Ectodermal cell (in vitro differentiated cells): ENCODE data around the gene ZCCHC14.

Experiments
- H3K27ac ChIP-seq: 2 replicates; pipeline ENCODE4 v1.7.0; 2013; ENCODE audit warnings: mild to moderate bottlenecking, low read depth, low read length; ENCODE audit not compliant: insufficient read depth, poor library complexity, severe bottlenecking
- H3K27me3 ChIP-seq: 2 replicates; pipeline ENCODE4 v1.7.0; 2013; ENCODE audit warnings: mild to moderate bottlenecking, low read length; ENCODE audit not compliant: insufficient read depth, control insufficient read depth, poor library complexity, severe bottlenecking
- H3K36me3 ChIP-seq: one replicate; pipeline ENCODE4 v1.7.0; 2013; ENCODE audit warnings: low read length; ENCODE audit not compliant: control insufficient read depth, insufficient read depth
- H3K4me1 ChIP-seq: one replicate; pipeline ENCODE4 v1.7.0; 2013; ENCODE audit warnings: low read length; ENCODE audit not compliant: control insufficient read depth, insufficient read depth
- H3K4me3 ChIP-seq: 2 replicates; pipeline ENCODE4 v1.7.0; 2013; ENCODE audit warnings: low read depth, low read length, control low read depth; ENCODE audit not compliant: insufficient read depth
- H3K9me3 ChIP-seq: 2 replicates; pipeline ENCODE4 v1.7.0; 2013; ENCODE audit warnings: mild to moderate bottlenecking, low read length, moderate library complexity; ENCODE audit not compliant: control insufficient read depth
- WGBS, 2 experiments: methylation state at CpG; one replicate each; pipeline ENCODE4 v1.1.7; 2013; ENCODE audit warnings: missing lambda C conversion rate in 2 of 2; 5-methylcytosine and 5-hydroxymethylcytosine counted together

ZCCHC14 gene

GRCh38 chr16:87465879-87466278, 26.9 kb downstream of the ZCCHC14 start:
- Histone ChIP-seq H3K36me3 (no peaks in the 10 kb centered on the region), H3K27ac (no peak overlapping the region), H3K27me3 (no peaks in the 10 kb centered on the region), H3K9me3 (no peaks in the 10 kb centered on the region), H3K4me1 (peaks cover 14% of the 10 kb centered on the region), H3K4me3 (no peak overlapping the region)
- 73 to 78% methylated on average over 15 of the region's 15 CpGs for WGBS, 2 experiments

DNA sequence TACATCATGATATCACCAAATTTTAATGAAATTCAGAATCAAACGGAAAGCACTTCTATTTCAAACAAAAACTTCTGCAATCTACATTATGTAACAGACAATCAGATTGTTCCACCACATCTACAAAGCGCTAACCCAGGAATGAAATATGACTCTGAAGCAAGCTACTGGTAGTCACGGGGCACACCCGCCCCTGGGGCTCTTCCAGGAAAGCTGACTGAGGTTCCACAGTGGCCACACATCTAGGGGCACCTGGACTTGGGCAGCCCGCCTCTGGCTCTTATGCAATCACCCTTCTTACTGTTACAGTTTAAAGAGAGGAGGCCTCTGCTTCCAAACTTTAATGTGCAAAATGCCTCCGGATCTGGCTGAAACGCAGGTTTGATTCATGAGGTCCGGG, 27.5 kb downstream of the ZCCHC14 start:
- H3K36me3 ChIP-seq: no peaks in the 10 kb centered on the region
- H3K4me3 ChIP-seq: no peak overlapping the region
- no peaks in the 10 kb centered on the region for H3K27me3 ChIP-seq
- H3K4me1 ChIP-seq: peaks cover 14% of the 10 kb centered on the region
- no peak overlapping the region for H3K27ac ChIP-seq
- WGBS, 2 experiments: 87 to 90% methylated on average over 8 of the region's 8 CpGs
- no peaks in the 10 kb centered on the region for H3K9me3 ChIP-seq

- WGBS, 2 experiments: 90 to 91% methylated on average over 13 of the region's 13 CpGs
- H3K4me1 ChIP-seq: peaks cover 14% of the 10 kb centered on the region
- H3K9me3 ChIP-seq: no peaks in the 10 kb centered on the region
- no peak overlapping the region for H3K27ac ChIP-seq
- H3K36me3 ChIP-seq: no peaks in the 10 kb centered on the region
- no peak overlapping the region for H3K4me3 ChIP-seq
- no peaks in the 10 kb centered on the region for H3K27me3 ChIP-seq
Measured at GRCh38 chr16:87464691-87465300, 28.0 kb downstream of the ZCCHC14 start.

GRCh38 chr16:87463722-87464690, 28.8 kb downstream of the ZCCHC14 start:
- H3K4me3 ChIP-seq: no peak overlapping the region
- no peaks in the 10 kb centered on the region for H3K9me3 ChIP-seq
- H3K4me1 ChIP-seq: peaks cover 14% of the 10 kb centered on the region
- WGBS, 2 experiments: 91 to 93% methylated on average over 22 of the region's 22 CpGs
- peaks cover 1% of the 10 kb centered on the region for H3K36me3 ChIP-seq
- no peak overlapping the region for H3K27ac ChIP-seq
- H3K27me3 ChIP-seq: no peaks in the 10 kb centered on the region

DNA sequence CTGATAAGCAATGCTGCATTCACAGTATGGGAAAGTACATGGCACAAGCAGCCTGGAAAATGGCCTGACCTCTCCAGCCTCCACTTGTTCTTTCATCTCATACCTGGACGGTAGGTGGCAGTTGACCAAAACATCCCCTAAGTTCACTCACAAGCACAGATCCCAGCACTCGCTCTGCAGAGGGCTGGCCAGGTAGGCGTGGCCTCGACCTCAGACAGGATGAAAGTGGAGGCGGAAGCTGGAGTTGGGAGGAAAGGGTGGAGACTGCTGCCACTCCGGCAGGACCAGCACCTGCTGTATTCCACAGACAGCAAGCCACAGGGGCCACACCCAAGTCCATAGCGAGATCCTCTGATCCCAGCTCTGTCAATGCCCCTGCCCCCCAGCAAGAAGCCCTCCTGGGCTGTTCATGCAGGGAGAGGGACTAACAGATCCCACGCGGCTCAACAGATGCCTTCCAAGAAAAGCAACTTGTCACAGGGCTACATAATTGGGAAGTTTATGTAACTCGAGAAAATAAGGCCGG, 31.3 kb downstream of the ZCCHC14 start:
- Histone ChIP-seq H3K27ac (no peak overlapping the region), H3K4me1 (peaks cover 14% of the 10 kb centered on the region)

GRCh38 chr16:87460936-87461335, 31.9 kb downstream of the ZCCHC14 start:
- Histone ChIP-seq H3K27ac (no peak overlapping the region), H3K4me1 (peaks cover 12% of the 10 kb centered on the region), H3K27me3 (no peaks in the 10 kb centered on the region), H3K9me3 (no peaks in the 10 kb centered on the region), H3K4me3 (no peak overlapping the region), H3K36me3 (peaks cover 13% of the 10 kb centered on the region)
- WGBS, 2 experiments: 95 to 97% methylated on average over 8 of the region's 10 CpGs

More for the DNA sequence above, 31.3 kb downstream of the ZCCHC14 start:
- H3K9me3 ChIP-seq: no peaks in the 10 kb centered on the region
- 26 to 27% methylated on average over 11 of the region's 11 CpGs for WGBS, 2 experiments
- H3K4me3 ChIP-seq: no peak overlapping the region
- no peaks in the 10 kb centered on the region for H3K27me3 ChIP-seq
- H3K36me3 ChIP-seq: peaks cover 13% of the 10 kb centered on the region

GRCh38 chr16:87459833-87460232, 33.0 kb downstream of the ZCCHC14 start:
- 96 to 97% methylated on average over 8 of the region's 9 CpGs for WGBS, 2 experiments
- Histone ChIP-seq H3K9me3 (no peaks in the 10 kb centered on the region), H3K27ac (no peak overlapping the region), H3K4me3 (no peak overlapping the region), H3K27me3 (no peaks in the 10 kb centered on the region), H3K4me1 (peaks cover under 1% of the 10 kb centered on the region), H3K36me3 (peaks cover 13% of the 10 kb centered on the region)

DNA sequence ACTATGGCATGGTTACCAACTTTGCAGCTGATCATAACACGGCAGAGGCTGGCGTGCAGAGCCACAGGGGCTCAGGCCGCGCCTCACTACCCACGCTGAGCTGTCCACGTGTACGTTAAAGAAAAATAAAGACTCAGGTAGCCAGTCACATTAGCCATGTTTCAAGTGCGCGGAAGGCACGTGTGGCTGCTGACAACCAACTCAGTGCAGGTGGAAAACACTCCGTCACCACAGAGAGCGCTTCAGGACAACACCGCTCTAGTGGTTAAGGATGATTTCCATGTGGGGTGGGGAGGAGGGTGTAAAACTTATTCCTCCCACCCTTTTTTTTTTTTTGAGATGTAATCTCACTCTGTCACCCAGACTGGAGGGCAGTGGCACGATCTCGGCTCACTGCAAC, 33.8 kb downstream of the ZCCHC14 start:
- Histone ChIP-seq H3K27ac (no peak overlapping the region), H3K4me1 (no peaks in the 10 kb centered on the region), H3K27me3 (no peaks in the 10 kb centered on the region), H3K4me3 (no peak overlapping the region), H3K9me3 (no peaks in the 10 kb centered on the region), H3K36me3 (peaks cover 13% of the 10 kb centered on the region)
- 97% methylated on average over 15 of the region's 15 CpGs for WGBS, 2 experiments

DNA sequence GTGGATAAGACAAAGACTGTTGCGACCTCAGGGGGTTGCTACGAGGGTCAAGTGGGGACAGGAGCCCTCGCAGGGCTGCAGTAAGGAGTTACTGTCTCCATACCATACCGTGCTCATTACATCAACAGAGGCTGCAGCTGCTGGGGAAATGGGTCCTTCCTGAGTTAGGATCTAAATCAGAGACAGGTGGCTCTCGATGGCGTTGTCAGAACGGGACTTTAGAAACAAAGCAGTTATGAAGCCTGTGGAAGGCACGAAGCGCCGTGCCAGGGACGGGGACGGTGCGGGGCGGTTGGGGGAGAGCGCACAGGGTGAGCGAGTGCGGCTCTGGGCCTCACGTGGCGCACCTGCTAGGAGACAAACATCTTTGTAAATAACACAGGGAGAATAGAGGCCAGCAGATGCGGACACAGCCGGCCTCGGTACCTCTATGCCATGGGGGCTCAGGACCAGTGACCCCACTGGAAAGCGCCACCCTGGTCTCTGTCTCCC, 34.4 kb downstream of the ZCCHC14 start:
- no peaks in the 10 kb centered on the region for H3K4me1 ChIP-seq
- no peaks in the 10 kb centered on the region for H3K27me3 ChIP-seq
- 93 to 96% methylated on average over 23 of the region's 23 CpGs for WGBS, 2 experiments
- no peak overlapping the region for H3K4me3 ChIP-seq
- H3K36me3 ChIP-seq: peaks cover 13% of the 10 kb centered on the region
- no peaks in the 10 kb centered on the region for H3K9me3 ChIP-seq
- no peak overlapping the region for H3K27ac ChIP-seq
